Mammary microvascular endothelial cell (primary cell): ENCODE results near the gene MRAP. TPM values are rescaled to one million over a fixed set of nuclear protein-coding genes. Genes with fewer than 3 reads are reported as not detected.

Experiments
- total RNA-seq: library from RNA; depleted of rRNA; stranded (reverse); fragments of >200 nt; gene quantifications from 2 replicates; pipeline ENCODE4 v1.2.3, GENCODE V29; 2015

The MRAP gene
- not detected in 2 replicates for total RNA-seq

GRCh38 chr21:32298658-32299081, at the start of gene MRAP:
Gene MRAP (plus strand): TSS chr21:32298855. CDS start chr21:32298972, 117 bp downstream.

GRCh38 chr21:32278518-32279376, 19.9 kb upstream of the MRAP start, which contains the start of gene MIS18A:
Gene MIS18A (minus strand): TSS chr21:32279049. CDS start chr21:32279014, 35 bp downstream.

Other genes with a start within 250 kb of the MRAP start
- 11.3 and 17.6 TPM in 2 replicates for gene MIS18A, start 19.8 kb upstream of the MRAP start, total RNA-seq
- 18.7 and 18.8 TPM in 2 replicates for gene URB1, start 94.2 kb downstream of the MRAP start, total RNA-seq
- gene EVA1C, start 113.9 kb downstream of the MRAP start, total RNA-seq, result 41.4 and 49.1 TPM in 2 replicates